Right lung (tissue), 10 donors: ENCODE measurements around the gene IL11. TPM values are rescaled to one million over a fixed set of nuclear protein-coding genes. Genes with fewer than 3 reads are reported as not detected.
"Not testable (repeated sequence)": the region's sequence is repeated elsewhere in the genome, so short reads cannot be mapped to it uniquely, and the experiment has no call there.

Source experiments
- DNase-seq, 2 donors: peaks; one replicate each; pipeline ENCODE4 v3.0.0-alpha.2; 2013
- long read RNA-seq, 8 donors: transcript quantifications; one replicate each; lab custom pipeline, GENCODE V29; 2026
- polyA plus RNA-seq, 5 donors: library from polyadenylated mRNA; unstranded; fragments of 120-200 nt; gene quantifications; one replicate each; pipeline versions ENCODE4 v1.2.1 to v1.2.3, GENCODE V29; 2013; ENCODE audit warnings: inconsistent platforms in 1 of 5, low replicate concordance in 1 of 5; ENCODE audit not compliant: insufficient read length in 5 of 5, insufficient read depth in 1 of 5

IL11 gene
- under 1 TPM; 0.26 to 0.76 (median 0.49) TPM for polyA plus RNA-seq
- long read RNA-seq, donor 1, result 0 reads
- long read RNA-seq, donor 2, result 0 reads
- long read RNA-seq, donor 3, result 0 reads
- long read RNA-seq, donor 4, result 0 reads
- long read RNA-seq, donor 5, result 0 reads
- long read RNA-seq, donor 6, result 0 reads
- long read RNA-seq, donor 7, result 0 reads
- long read RNA-seq, donor 8, result 0 reads

- DNase-seq, result no peak
These were observed at the start of gene IL11 for GRCh38 chr19:55370305-55370988. Gene IL11 (minus strand): TSS chr19:55370463. CDS start chr19:55370310, 153 bp downstream.

- DNase-seq, result no peak
These were observed 49.5 kb upstream of the IL11 start for GRCh38 chr19:55419624-55420236.

- DNase-seq, result no peak
These were observed 48.8 kb upstream of the IL11 start for GRCh38 chr19:55419103-55419502.

GRCh38 chr19:55418185-55418584 is 47.9 kb upstream of the IL11 start:
- peak; percentile 59 for DNase-seq

GRCh38 chr19:55410168-55410567 is 39.9 kb upstream of the IL11 start:
- DNase-seq, result no peak

GRCh38 chr19:55409179-55409578 is 38.9 kb upstream of the IL11 start:
- DNase-seq, result not testable (repeated sequence)

- DNase-seq, result no peak
These were observed 38.2 kb upstream of the IL11 start for GRCh38 chr19:55408533-55408872.

GRCh38 chr19:55407800-55408532 is 37.7 kb upstream of the IL11 start:
- DNase-seq, result peak; percentile 99

GRCh38 chr19:55407550-55407799 is 37.2 kb upstream of the IL11 start, which contains the start of gene UBE2S:
Gene UBE2S (minus strand): TSS chr19:55407788. CDS start chr19:55407589, 199 bp downstream.
- not testable (repeated sequence) for DNase-seq

- DNase-seq, result no peak
These were observed 36.7 kb upstream of the IL11 start for GRCh38 chr19:55406826-55407549.

- no peak for DNase-seq
These were observed 36.0 kb upstream of the IL11 start for GRCh38 chr19:55406091-55406825.

GRCh38 chr19:55405638-55406037 is 35.4 kb upstream of the IL11 start:
- DNase-seq, result no peak

GRCh38 chr19:55402509-55402908 is 32.2 kb upstream of the IL11 start:
- DNase-seq, result no peak

GRCh38 chr19:55401390-55401789 is 31.1 kb upstream of the IL11 start:
- DNase-seq, result not testable (repeated sequence)

GRCh38 chr19:55400281-55401087 is 30.2 kb upstream of the IL11 start:
- DNase-seq, result no peak

GRCh38 chr19:55398200-55398925 is 28.1 kb upstream of the IL11 start:
- DNase-seq, result no peak

- no peak for DNase-seq
These were observed 22.8 kb upstream of the IL11 start for GRCh38 chr19:55392820-55393761.
